Liver (tissue), 9 donors: ENCODE measurements around the gene EXOC4. TPM values are rescaled to one million over a fixed set of nuclear protein-coding genes. Genes with fewer than 3 reads are reported as not detected.

Experiments
- DNase-seq: peaks from one replicate; pipeline ENCODE4 v3.0.0-alpha.2; 2017; ENCODE audit warnings: low spot score
- H3K27ac ChIP-seq, 2 donors: one replicate each; pipeline ENCODE4 v1.7.0; 2013; ENCODE audit warnings: inconsistent platforms in 2 of 2, low read length in 2 of 2, control low read depth in 1 of 2, low read depth in 1 of 2, mild to moderate bottlenecking in 1 of 2
- H3K27me3 ChIP-seq, 4 donors: one replicate each; pipeline versions ENCODE4 v1.6.1 to v1.7.0; 2013; ENCODE audit warnings: low read length in 3 of 4, inconsistent platforms in 1 of 4, mild to moderate bottlenecking in 1 of 4, moderate library complexity in 1 of 4; ENCODE audit not compliant: control insufficient read depth in 4 of 4, insufficient read depth in 4 of 4
- H3K36me3 ChIP-seq, 4 donors: one replicate each; pipeline versions ENCODE4 v1.6.1 to v1.7.0; 2013; ENCODE audit warnings: low read length in 3 of 4, mild to moderate bottlenecking in 3 of 4, low read depth in 1 of 4, moderate library complexity in 1 of 4; ENCODE audit not compliant: control insufficient read depth in 4 of 4, insufficient read depth in 3 of 4
- H3K4me1 ChIP-seq, 4 donors: one replicate each; pipeline versions ENCODE4 v1.6.1 to v1.7.0; 2013; ENCODE audit warnings: low read length in 3 of 4, mild to moderate bottlenecking in 3 of 4, moderate library complexity in 1 of 4; ENCODE audit not compliant: control insufficient read depth in 4 of 4, insufficient read depth in 4 of 4
- H3K4me3 ChIP-seq, 3 donors: one replicate each; pipeline versions ENCODE4 v1.6.1 to v1.7.0; 2013; ENCODE audit warnings: low read length in 3 of 3, control low read depth in 1 of 3, low read depth in 1 of 3, mild to moderate bottlenecking in 1 of 3
- H3K9ac ChIP-seq, 2 donors: one replicate each; pipeline ENCODE4 v1.7.0; 2013; ENCODE audit warnings: low read length in 2 of 2, mild to moderate bottlenecking in 2 of 2, moderate library complexity in 2 of 2, control low read depth in 1 of 2, low read depth in 1 of 2
- H3K9me3 ChIP-seq, 4 donors: one replicate each; pipeline versions ENCODE4 v1.6.1 to v1.7.0; 2013; ENCODE audit warnings: low read length in 3 of 4; ENCODE audit not compliant: control insufficient read depth in 4 of 4
- ATF3 ChIP-seq: IDR thresholded peaks from 2 replicates; pipeline ENCODE4 v1.6.1; 2016; ENCODE audit warnings: antibody characterized with exemption
- CTCF ChIP-seq: fragments of 150-350 bp; IDR thresholded peaks from 2 replicates; pipeline ENCODE4 v1.5.1; 2017; ENCODE audit warnings: improper control_type of control experiment, low read depth, low read length; ENCODE audit not compliant: missing input control
- EGR1 ChIP-seq, 2 donors: IDR thresholded peaks; 2 replicates each; pipeline ENCODE4 v1.6.1; 2016 to 2018; ENCODE audit warnings: antibody characterized with exemption in 2 of 2, low read depth in 2 of 2
- FOXA1 ChIP-seq: IDR thresholded peaks from 2 replicates; pipeline ENCODE4 v1.6.1; 2016; ENCODE audit warnings: antibody characterized with exemption
- FOXA2 ChIP-seq: IDR thresholded peaks from 2 replicates; pipeline ENCODE4 v1.6.1; 2016; ENCODE audit warnings: antibody characterized with exemption
- GABPA ChIP-seq, 2 donors: IDR thresholded peaks in 1 of 2; conservative IDR thresholded peaks in 1 of 2; 2 replicates each; pipeline ENCODE4 v1.6.1; 2016; ENCODE audit warnings: antibody characterized with exemption in 2 of 2, mild to moderate bottlenecking in 1 of 2, moderate library complexity in 1 of 2
- HNF4A ChIP-seq, 2 donors: conservative IDR thresholded peaks; 2 replicates each; pipeline ENCODE4 v1.6.1; 2016; ENCODE audit warnings: antibody characterized with exemption in 2 of 2, mild to moderate bottlenecking in 2 of 2
- HNF4G ChIP-seq: IDR thresholded peaks from 2 replicates; pipeline ENCODE4 v1.6.1; 2016; ENCODE audit warnings: antibody characterized with exemption
- JUND ChIP-seq, 2 donors: IDR thresholded peaks; 2 replicates each; pipeline ENCODE4 v1.6.1; 2016; ENCODE audit warnings: antibody characterized with exemption in 2 of 2
- MAX ChIP-seq: IDR thresholded peaks from 2 replicates; pipeline ENCODE4 v1.6.1; 2016; ENCODE audit warnings: antibody characterized with exemption
- RAD21 ChIP-seq, 2 donors: IDR thresholded peaks; 2 replicates each; pipeline ENCODE4 v1.6.1; 2016; ENCODE audit warnings: antibody characterized with exemption in 2 of 2, mild to moderate bottlenecking in 2 of 2
- RXRA ChIP-seq, 2 donors: IDR thresholded peaks; 2 replicates each; pipeline ENCODE4 v1.6.1; 2017 to 2018; ENCODE audit warnings: antibody characterized with exemption in 2 of 2, mild to moderate bottlenecking in 1 of 2
- SP1 ChIP-seq: IDR thresholded peaks from 2 replicates; pipeline ENCODE4 v1.6.1; 2018; ENCODE audit warnings: antibody characterized with exemption, mild to moderate bottlenecking
- TAF1 ChIP-seq: conservative IDR thresholded peaks from 2 replicates; pipeline ENCODE4 v1.6.1; 2016; ENCODE audit warnings: antibody characterized with exemption, mild to moderate bottlenecking
- YY1 ChIP-seq: IDR thresholded peaks from 2 replicates; pipeline ENCODE4 v1.6.1; 2016; ENCODE audit warnings: antibody characterized with exemption, mild to moderate bottlenecking
- ZBTB33 ChIP-seq: IDR thresholded peaks from 2 replicates; pipeline ENCODE4 v1.6.1; 2016; ENCODE audit warnings: antibody characterized with exemption
- WGBS: extraction: QIAGEN DNeasy Blood & Tissue Kit; methylation state at CpG from one replicate; pipeline ENCODE4 v1.1.7; 2013; 5-methylcytosine and 5-hydroxymethylcytosine counted together
- polyA plus RNA-seq, 2 donors: library from polyadenylated mRNA; stranded (reverse) in 1 of 2; unstranded in 1 of 2; fragments of 200-250 nt in 1 of 2; fragments of >200 nt in 1 of 2; fragmentation: Nextera tagmentation in 1 of 2; extraction: Ambion mirVana in 1 of 2; gene quantifications; one replicate each; pipeline versions ENCODE4 v1.2.1 to v1.2.3, GENCODE V29; 2013 to 2015
- total RNA-seq, 2 donors: library from RNA; depleted of rRNA; stranded (reverse); fragments of >200 nt; gene quantifications; one replicate each; pipeline ENCODE4 v1.2.3, GENCODE V29; 2014
- donor health status: healthy.
- donor health status: healthy.
- donor health status: healthy.
- donor health status: healthy.
- donor health status: healthy.

Gene EXOC4
- total and polyA plus RNA-seq, 4 donors, result 9.5 to 55.9 (median 23.6) TPM

GRCh38 chr7:133550145-133550544 is 297.3 kb downstream of the EXOC4 start:
- H3K4me1 ChIP-seq, result no peaks in the 10 kb centered on the region
- no peak for TF ChIP-seq FOXA1
- TF ChIP-seq MAX, result no peak
- WGBS, result over 99% methylated on average over 3 of the region's 3 CpGs

GRCh38 chr7:133550811-133551210 is 297.9 kb downstream of the EXOC4 start:
- DNase-seq, result no peak
- H3K27ac ChIP-seq, result no peak overlapping the region

More at GRCh38 chr7:133550145-133550544, 297.3 kb downstream of the EXOC4 start:
- DNase-seq, result no peak
- no peak overlapping the region for H3K4me3 ChIP-seq
- no peaks in the 10 kb centered on the region for H3K36me3 ChIP-seq
- H3K27me3 ChIP-seq, result no peaks in the 10 kb centered on the region
- H3K9ac ChIP-seq, result no peak overlapping the region
- no peaks in the 10 kb centered on the region for H3K9me3 ChIP-seq
- no peak overlapping the region for H3K27ac ChIP-seq

GRCh38 chr7:133551466-133551865 is 298.6 kb downstream of the EXOC4 start:
- H3K27ac ChIP-seq, result no peak overlapping the region
- H3K9me3 ChIP-seq, result no peaks in the 10 kb centered on the region
- no peak for DNase-seq
- H3K4me3 ChIP-seq, result no peak overlapping the region
- H3K9ac ChIP-seq, result no peak overlapping the region
- H3K4me1 ChIP-seq, result no peaks in the 10 kb centered on the region
- H3K36me3 ChIP-seq, result no peaks in the 10 kb centered on the region
- no peaks in the 10 kb centered on the region for H3K27me3 ChIP-seq
- 95% methylated on average over 4 of the region's 4 CpGs for WGBS
- TF ChIP-seq YY1 (no peak), FOXA1 (no peak), RXRA (IDR thresholded peaks at IDR 0.05) (no peak), EGR1 (IDR thresholded peaks at IDR 0.05; ENCODE audit: low read depth in 2 of 2) (no peak), HNF4A (conservative IDR thresholded peaks at IDR 0.05) (no peak), ATF3 (no peak), JUND (IDR thresholded peaks at IDR 0.05) (no peak), MAX (no peak), RAD21 (IDR thresholded peaks at IDR 0.05) (no peak), GABPA (IDR thresholded peaks at IDR 0.05 in 1 of 2, conservative IDR thresholded peaks at IDR 0.05 in 1 of 2) (no peak), HNF4G (no peak), CTCF (no peak), TAF1 (no peak), FOXA2 (no peak), SP1 (no peak), ZBTB33 (no peak)

More at GRCh38 chr7:133550811-133551210, 297.9 kb downstream of the EXOC4 start:
- TF ChIP-seq CTCF (no peak), HNF4G (no peak)
- WGBS, result 97% methylated on average over 4 of the region's 4 CpGs
- Histone ChIP-seq H3K36me3 (no peaks in the 10 kb centered on the region), H3K4me1 (no peaks in the 10 kb centered on the region), H3K4me3 (no peak overlapping the region), H3K9ac (no peak overlapping the region), H3K27me3 (no peaks in the 10 kb centered on the region), H3K9me3 (no peaks in the 10 kb centered on the region)
